ENCODE measurements around the gene REEP6.
"Not testable (repeated sequence)": the region's sequence is repeated elsewhere in the genome, so short reads cannot be mapped to it uniquely, and the experiment has no call there.

Gene REEP6

DNA sequence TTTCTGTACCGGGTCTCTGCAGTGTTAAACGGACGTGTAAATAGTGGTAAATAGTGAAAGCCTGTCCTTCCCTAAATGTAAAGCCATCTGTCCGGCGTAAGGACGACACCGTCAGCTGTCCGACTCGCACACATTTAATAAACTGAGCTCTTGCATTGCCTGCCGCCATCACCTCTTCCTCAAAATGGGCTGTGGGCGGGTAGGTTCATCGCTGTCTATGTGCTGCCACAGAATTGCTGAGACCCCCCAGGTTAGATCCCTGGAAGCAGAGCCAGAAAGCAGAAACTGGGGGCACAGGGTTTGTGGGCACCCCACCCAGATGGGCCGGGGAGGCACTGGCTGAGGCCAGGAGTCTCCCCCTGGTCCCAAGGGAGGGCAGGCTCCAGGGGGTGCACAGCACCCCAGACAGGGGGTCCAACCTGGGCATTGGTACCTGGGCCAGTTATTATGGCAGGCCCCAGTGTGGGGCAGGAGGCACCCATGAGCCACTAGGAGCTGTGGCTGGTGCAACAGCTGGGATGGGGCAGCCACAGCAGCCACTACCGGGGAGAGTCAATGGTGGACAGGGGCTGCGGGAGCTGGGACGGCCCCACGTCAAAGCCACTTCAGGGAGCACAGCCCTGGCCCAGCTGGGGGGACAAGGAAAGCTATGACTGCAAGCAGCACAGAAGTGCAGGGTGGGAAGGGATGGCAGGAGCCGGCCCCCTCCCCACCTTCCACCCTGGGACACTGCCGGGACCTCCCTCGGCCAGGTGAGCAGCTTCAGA is 17.7 kb upstream of the REEP6 start:
- no peak for DNase-seq

DNA sequence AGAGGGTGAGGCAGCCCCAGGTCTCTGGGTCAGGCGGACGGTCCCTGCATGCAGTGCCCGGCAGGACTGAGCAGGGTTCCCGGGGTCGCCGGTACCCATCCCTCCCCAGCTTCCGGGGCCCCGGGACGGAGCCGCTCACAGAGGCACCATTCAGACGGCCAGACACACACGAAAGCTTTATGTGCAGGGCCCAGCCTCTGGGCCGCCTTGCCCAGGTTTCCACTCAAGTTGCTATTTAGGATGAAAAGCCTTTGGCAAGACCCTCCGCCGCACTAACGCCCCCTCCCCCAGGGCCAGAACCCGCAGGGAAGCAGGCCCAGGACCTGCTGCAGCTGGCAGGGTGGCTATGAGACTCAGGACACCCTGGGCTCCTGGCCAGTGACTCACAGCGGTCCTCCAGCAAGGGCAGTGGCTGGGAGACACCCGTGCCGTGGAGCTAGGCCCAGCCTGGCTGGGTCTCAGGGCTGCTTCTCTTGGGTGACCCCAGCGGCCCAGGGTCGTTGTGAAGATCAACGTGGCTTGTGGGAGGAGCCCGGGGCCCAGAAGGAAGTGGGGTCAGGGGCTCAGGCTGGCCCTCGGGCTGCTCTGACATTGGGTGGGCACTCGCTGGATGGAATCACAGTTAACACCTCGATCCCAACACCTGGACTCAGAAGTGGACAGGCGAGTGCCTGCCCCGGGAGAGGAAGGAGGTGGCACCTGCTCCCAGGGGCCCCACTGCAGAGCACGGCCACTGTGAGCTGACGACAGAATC is 16.8 kb upstream of the REEP6 start:
- DNase-seq: no peak

DNA sequence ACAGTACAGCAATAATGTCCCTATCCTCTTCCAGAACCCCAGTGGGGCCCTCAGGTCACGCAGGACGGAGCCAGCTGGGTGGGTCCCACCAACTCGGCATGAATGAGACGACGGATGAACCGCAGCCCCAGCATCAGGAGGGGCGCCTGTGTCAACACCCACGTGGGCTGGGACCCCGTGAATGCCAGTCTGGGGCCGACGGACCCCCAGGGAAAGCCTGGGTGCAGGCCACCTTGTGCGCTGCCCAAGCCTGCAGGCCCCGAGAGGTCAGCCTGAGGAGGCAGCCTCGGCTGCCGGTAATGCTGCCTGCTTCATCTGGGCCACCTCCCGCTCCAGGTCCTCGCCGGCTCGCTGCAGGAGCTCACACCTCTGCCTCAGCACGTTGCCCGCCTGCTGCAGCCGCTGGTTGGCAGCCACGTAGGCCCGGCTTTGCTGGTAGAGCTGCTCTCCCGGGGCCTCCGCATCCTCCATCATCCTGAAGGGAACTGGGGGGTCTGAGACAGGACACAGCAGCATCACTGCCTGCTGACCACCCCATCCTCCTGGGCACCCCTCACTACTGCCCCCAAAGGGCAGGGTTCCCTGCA is 16.1 kb upstream of the REEP6 start:
- no peak for DNase-seq

DNA sequence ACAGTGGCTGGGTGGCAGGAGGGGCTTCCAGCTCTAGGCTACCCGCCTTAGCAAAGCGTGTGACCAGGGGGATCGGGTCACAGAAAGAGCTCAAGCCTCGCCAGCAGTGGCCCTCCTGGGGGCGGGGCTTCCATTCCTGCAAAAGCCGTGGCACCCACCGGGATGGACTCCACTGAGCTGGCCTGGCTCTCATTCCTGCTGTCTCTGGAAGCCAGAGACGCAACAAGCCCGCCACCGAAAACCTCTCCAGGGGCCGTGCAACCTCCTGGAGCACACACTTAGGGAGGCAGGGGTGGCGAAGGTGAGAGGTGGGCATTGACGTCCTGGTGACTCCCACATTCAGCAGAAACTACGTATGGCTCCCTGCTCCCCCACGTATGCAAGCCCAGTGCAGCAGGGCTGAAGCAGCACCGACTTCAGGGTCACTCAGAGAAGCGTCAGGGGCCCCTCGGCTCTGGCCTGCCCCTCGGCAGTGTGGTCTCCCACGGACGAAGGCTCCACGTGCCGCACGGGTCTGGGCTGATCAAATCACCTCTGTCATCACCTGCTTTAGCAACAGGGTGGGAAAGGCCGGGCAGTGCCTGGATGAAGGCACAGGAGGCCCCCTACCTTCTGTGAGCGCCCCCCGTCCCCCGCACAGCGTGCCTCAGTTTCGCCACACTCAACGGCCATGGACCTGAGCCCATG is 15.1 kb upstream of the REEP6 start:
- DNase-seq: no peak

- DNase-seq: not testable (repeated sequence)
Observed at GRCh38 chr19:1477056-1477455, 13.9 kb upstream of the REEP6 start.

DNA sequence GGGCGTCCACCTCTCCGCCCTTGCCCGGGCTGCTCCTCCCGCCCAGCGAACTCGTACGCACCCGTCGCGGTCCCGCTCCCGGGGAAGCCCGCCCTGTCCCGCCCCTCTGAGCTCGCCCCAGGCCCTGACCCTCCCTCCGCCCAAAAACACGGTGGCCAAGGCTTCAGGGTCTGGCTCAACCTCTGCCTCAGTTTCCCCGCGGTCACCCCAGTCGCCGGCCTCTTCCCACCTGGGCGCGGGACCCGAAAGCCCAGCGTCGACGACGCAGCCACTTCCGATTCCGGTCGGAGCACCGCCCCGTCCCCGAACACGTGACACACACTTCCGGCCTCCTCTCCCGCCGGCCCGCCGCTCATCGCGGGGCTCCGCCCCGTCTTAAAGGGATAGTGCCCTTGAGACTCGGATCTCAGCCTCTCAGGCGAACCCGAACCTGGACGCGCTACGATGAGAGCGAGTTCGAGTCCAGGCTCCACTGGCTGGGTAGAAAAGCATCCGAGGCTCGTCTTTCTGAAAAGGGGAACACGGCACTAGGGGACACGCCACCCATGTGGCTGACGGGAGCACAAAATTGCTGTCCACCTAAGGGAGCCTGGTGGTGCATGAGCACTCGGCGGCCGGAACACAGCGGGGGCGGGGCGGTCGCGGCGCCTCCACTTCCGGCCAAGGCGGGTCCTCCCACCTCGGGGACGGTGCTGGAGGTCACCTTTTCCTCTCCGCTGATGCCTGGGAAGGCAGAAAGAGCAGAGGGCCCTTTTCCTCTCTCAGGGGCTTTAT is 11.9 kb upstream of the REEP6 start, which contains the start of gene C19orf25:
Gene C19orf25 (minus strand): TSS at position 282 of the 774 bp plus-strand sequence. CDS start 312 bp downstream, outside the sequence.
- DNase-seq: peak; percentile 89

DNA sequence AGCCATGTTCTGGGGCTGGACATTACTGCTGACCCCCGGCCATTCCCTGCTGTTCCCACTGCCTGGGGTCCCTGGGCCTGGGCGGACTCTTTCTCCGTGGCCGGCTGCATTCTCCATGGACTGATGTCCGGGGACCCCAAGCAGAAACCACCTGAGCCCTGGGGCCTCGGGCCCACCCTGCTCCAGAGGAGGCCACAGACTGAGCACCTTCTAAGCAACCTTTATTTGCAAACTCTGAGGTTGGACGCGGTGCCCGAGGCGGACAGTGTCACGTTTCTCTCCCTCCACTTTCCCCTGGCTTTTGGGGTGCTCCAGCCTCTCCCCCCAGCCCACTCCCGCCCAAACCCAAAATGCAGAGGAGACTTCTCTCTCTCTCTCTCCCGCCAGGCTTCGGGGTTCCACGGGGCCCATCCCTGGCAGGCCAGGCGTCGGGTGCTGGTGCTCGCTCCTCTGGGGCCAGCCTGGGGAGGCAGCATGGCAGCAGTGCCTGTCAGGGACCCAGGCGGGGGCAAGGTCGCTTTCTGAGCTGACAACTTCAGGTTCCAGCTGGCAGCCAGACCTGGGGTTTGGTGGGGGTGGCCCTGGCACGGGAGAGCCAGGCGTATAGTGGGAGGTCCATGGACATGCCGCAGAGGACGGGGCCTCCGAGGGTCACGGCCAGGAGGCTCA is 9.6 kb upstream of the REEP6 start:
- no peak for DNase-seq

- DNase-seq: no peak
Observed at GRCh38 chr19:1481893-1482360, 9.1 kb upstream of the REEP6 start.

DNA sequence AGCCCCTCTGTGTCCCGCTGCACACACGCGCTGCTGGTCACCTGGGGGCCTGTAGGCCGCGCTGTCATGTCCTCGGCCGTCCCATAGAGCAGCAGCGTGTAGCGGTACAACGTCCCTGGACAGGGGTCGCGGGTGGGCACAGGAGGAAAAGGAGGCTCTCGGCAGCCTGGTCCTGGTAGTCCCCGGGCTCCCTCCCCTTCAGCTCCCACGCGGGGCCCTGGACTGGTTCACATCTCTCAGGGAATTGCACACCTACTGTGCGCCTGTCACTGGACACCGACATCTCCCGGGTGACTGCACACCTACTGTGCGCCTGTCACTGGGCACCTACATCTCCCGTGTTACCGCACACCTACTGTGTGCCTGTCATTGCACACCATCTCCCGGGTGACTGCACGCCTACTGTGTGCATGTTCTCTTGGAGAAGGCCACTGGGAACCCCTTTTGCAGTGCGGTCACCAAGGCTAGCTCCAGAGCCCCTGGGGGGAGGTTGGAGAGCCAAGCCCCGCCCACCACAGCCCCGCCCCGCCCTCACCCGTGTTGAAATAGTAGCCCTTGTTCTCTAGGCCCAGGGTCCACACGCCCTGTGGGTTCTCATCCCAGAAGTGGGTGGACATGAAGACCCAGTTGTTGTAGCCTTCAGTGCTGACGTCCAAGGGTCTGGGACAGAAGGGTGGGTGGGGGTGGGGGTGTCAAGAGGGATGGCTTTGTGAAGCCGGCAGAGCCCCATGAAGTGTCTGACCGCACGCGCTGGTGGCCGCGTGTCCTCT is 8.4 kb upstream of the REEP6 start:
- DNase-seq: no peak

- DNase-seq: no peak
Observed at GRCh38 chr19:1483131-1483978, 7.6 kb upstream of the REEP6 start.

DNA sequence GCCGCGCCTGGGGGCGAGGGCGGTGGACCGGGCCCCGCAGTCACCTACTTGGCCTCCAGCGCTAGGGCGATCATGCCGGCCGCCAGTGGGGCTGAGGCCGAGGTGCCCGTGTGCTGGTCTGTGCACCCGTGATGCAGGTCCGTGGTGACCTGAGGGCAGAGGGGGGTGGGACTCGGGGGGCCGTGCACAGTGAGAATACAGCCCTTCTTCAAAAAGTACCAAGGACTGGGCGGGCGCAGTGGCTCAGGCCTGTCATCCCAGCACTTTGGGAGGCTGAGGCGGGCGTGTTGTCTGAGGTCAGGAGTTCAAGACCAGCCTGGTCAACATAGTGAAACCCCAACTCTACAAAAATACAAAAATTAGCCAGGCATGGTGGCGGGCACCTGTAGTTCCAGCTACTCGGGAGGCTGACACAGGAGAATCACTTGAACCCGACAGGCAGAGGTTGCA is 7.0 kb upstream of the REEP6 start:
- no peak for DNase-seq

- no peak for DNase-seq
Observed at GRCh38 chr19:1486720-1487575, 4.0 kb upstream of the REEP6 start.

DNA sequence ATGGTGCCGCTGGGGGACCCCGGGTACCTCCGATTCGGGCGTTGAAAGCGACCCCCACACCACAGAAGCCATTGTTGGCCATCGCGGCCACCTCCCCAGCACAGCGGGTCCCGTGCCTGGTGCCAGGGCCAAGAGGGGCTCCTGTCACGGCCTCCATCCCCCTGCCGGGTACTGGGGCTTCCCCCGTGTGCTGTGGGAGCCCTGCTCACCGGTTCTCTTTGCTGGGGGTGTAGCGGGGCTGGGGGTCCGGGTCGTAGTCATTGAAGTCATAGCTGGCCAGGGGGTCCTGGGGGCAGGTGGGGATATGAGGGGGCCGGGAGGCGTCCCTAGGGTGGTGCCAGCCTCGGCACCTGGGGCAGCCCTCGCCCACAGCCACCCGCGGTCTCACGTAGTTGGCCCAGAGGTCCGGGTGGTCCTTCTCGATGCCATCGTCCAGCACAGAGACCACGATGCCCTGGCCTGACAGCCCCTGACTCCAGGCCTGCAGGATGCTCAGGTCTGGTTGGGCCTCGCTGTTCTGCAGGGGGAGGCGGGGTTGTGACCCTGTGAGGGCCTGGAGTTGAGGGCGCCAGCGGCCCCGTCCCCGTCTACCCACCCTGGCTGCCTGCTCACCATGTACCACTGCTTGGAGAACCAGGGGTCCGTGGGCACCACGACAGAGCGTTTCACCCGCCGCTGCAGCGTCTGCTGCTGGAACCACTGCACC is 3.3 kb upstream of the REEP6 start:
- no peak for DNase-seq

- no peak for DNase-seq
Observed at GRCh38 chr19:1488282-1488601, 2.7 kb upstream of the REEP6 start.

- DNase-seq: no peak
Observed at GRCh38 chr19:1489463-1490310, 1.3 kb upstream of the REEP6 start.

GRCh38 chr19:1490311-1491113 is 469 bp upstream of the REEP6 start, which contains the start of gene PCSK4:
TSS of gene PCSK4 (minus strand) at chr19:1490350. CDS start at chr19:1490346, 4 bp downstream.
- peak; percentile 96 for DNase-seq

- no peak for DNase-seq
Observed at GRCh38 chr19:1491849-1492170, 829 bp downstream of the REEP6 start.
